ENCODE results near the gene RXRA.

RXRA gene

DNA sequence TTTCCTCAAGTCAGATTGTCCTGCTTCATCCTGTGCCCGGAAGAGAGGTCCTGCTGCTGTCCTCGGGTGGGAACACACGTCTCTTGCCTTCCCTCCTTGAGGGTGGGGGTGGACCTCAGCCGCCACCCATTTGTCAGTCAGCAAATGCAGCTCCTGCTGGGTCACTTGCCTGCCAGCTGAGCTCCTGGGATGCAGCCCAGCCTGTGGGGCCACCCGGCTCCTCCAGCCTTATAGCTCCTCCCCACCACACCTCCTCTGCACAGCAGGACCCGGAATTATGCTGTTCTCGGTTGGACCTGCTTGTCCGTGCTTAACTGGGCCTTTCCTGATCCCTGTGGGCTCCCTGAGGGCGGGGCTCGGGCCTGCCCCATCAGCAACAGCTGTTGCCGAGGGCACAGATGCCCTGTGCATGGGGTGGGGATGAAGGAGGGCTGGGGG, 52.7 kb downstream of the RXRA start:
- H3K4me1 ChIP-seq (ENCODE audit: control insufficient read depth, insufficient read depth, low read length): peaks cover 4% of the 10 kb centered on the region; the same call in 1 of the 2 replicates
- TF ChIP-seq GFI1B (tag by site-specific recombination; IDR thresholded peaks at IDR 0.05) (no peak), SETDB1 (IDR thresholded peaks at IDR 0.05; ENCODE audit: insufficient read length, low read length) (no peak), KLF1 (tag by site-specific recombination; IDR thresholded peaks at IDR 0.05) (peak; percentile 78), ZIC2 (tag by site-specific recombination; IDR thresholded peaks at IDR 0.05) (peak; percentile 99), CTCF (tag by site-specific recombination; IDR thresholded peaks at IDR 0.05) (no peak), ZNF626 (tag by site-specific recombination; IDR thresholded peaks at IDR 0.05) (no peak), ZNF768 (tag by site-specific recombination; IDR thresholded peaks at IDR 0.05) (no peak), RBAK (tag by site-specific recombination; IDR thresholded peaks at IDR 0.05) (no peak), ZNF202 (tag by site-specific recombination; IDR thresholded peaks at IDR 0.05; ENCODE audit: borderline replicate concordance) (no peak), ZFP37 (tag by site-specific recombination; IDR thresholded peaks at IDR 0.05) (no peak), ZNF19 (tag by site-specific recombination; IDR thresholded peaks at IDR 0.05; ENCODE audit: low read depth) (no peak), ZNF624 (tag by site-specific recombination; IDR thresholded peaks at IDR 0.05) (no peak), ZXDB (tag by site-specific recombination; IDR thresholded peaks at IDR 0.05) (no peak), GLIS2 (tag by site-specific recombination; IDR thresholded peaks at IDR 0.05) (0 out of 2 replicates have a peak, but pooled peaks have one; percentile 19), IKZF3 (tag by site-specific recombination; IDR thresholded peaks at IDR 0.05) (peak; percentile 53; the same call in 1 of the 2 replicates), ZNF23 (tag by site-specific recombination; IDR thresholded peaks at IDR 0.05; ENCODE audit: borderline replicate concordance) (no peak), ZNF791 (tag by site-specific recombination; IDR thresholded peaks at IDR 0.05) (no peak)
- TF ChIP-seq, protein P1, sequence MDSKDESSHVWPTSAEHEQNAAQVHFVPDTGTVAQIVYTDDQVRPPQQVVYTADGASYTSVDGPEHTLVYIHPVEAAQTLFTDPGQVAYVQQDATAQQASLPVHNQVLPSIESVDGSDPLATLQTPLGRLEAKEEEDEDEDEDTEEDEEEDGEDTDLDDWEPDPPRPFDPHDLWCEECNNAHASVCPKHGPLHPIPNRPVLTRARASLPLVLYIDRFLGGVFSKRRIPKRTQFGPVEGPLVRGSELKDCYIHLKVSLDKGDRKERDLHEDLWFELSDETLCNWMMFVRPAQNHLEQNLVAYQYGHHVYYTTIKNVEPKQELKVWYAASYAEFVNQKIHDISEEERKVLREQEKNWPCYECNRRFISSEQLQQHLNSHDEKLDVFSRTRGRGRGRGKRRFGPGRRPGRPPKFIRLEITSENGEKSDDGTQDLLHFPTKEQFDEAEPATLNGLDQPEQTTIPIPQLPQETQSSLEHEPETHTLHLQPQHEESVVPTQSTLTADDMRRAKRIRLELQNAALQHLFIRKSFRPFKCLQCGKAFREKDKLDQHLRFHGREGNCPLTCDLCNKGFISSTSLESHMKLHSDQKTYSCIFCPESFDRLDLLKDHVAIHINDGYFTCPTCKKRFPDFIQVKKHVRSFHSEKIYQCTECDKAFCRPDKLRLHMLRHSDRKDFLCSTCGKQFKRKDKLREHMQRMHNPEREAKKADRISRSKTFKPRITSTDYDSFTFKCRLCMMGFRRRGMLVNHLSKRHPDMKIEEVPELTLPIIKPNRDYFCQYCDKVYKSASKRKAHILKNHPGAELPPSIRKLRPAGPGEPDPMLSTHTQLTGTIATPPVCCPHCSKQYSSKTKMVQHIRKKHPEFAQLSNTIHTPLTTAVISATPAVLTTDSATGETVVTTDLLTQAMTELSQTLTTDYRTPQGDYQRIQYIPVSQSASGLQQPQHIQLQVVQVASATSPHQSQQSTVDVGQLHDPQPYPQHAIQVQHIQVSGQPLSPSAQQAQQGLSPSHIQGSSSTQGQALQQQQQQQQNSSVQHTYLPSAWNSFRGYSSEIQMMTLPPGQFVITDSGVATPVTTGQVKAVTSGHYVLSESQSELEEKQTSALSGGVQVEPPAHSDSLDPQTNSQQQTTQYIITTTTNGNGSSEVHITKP (tag by site-specific recombination; IDR thresholded peaks at IDR 0.05): no peak
- TF ChIP-seq, protein P2, sequence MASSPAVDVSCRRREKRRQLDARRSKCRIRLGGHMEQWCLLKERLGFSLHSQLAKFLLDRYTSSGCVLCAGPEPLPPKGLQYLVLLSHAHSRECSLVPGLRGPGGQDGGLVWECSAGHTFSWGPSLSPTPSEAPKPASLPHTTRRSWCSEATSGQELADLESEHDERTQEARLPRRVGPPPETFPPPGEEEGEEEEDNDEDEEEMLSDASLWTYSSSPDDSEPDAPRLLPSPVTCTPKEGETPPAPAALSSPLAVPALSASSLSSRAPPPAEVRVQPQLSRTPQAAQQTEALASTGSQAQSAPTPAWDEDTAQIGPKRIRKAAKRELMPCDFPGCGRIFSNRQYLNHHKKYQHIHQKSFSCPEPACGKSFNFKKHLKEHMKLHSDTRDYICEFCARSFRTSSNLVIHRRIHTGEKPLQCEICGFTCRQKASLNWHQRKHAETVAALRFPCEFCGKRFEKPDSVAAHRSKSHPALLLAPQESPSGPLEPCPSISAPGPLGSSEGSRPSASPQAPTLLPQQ (tag by site-specific recombination; IDR thresholded peaks at IDR 0.05): peak; percentile 97
- TF ChIP-seq, protein P3, sequence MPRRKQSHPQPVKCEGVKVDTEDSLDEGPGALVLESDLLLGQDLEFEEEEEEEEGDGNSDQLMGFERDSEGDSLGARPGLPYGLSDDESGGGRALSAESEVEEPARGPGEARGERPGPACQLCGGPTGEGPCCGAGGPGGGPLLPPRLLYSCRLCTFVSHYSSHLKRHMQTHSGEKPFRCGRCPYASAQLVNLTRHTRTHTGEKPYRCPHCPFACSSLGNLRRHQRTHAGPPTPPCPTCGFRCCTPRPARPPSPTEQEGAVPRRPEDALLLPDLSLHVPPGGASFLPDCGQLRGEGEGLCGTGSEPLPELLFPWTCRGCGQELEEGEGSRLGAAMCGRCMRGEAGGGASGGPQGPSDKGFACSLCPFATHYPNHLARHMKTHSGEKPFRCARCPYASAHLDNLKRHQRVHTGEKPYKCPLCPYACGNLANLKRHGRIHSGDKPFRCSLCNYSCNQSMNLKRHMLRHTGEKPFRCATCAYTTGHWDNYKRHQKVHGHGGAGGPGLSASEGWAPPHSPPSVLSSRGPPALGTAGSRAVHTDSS (tag by site-specific recombination; IDR thresholded peaks at IDR 0.05): no peak
- TF ChIP-seq, protein P4, sequence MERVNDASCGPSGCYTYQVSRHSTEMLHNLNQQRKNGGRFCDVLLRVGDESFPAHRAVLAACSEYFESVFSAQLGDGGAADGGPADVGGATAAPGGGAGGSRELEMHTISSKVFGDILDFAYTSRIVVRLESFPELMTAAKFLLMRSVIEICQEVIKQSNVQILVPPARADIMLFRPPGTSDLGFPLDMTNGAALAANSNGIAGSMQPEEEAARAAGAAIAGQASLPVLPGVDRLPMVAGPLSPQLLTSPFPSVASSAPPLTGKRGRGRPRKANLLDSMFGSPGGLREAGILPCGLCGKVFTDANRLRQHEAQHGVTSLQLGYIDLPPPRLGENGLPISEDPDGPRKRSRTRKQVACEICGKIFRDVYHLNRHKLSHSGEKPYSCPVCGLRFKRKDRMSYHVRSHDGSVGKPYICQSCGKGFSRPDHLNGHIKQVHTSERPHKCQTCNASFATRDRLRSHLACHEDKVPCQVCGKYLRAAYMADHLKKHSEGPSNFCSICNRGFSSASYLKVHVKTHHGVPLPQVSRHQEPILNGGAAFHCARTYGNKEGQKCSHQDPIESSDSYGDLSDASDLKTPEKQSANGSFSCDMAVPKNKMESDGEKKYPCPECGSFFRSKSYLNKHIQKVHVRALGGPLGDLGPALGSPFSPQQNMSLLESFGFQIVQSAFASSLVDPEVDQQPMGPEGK (tag by site-specific recombination; IDR thresholded peaks at IDR 0.05): peak; percentile 51; the same call in 1 of the 2 replicates
- TF ChIP-seq, protein P5, sequence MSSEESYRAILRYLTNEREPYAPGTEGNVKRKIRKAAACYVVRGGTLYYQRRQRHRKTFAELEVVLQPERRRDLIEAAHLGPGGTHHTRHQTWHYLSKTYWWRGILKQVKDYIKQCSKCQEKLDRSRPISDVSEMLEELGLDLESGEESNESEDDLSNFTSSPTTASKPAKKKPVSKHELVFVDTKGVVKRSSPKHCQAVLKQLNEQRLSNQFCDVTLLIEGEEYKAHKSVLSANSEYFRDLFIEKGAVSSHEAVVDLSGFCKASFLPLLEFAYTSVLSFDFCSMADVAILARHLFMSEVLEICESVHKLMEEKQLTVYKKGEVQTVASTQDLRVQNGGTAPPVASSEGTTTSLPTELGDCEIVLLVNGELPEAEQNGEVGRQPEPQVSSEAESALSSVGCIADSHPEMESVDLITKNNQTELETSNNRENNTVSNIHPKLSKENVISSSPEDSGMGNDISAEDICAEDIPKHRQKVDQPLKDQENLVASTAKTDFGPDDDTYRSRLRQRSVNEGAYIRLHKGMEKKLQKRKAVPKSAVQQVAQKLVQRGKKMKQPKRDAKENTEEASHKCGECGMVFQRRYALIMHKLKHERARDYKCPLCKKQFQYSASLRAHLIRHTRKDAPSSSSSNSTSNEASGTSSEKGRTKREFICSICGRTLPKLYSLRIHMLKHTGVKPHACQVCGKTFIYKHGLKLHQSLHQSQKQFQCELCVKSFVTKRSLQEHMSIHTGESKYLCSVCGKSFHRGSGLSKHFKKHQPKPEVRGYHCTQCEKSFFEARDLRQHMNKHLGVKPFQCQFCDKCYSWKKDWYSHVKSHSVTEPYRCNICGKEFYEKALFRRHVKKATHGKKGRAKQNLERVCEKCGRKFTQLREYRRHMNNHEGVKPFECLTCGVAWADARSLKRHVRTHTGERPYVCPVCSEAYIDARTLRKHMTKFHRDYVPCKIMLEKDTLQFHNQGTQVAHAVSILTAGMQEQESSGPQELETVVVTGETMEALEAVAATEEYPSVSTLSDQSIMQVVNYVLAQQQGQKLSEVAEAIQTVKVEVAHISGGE (tag by site-specific recombination; conservative IDR thresholded peaks at IDR 0.05; ENCODE audit: low read depth): no peak

More for the DNA sequence above, 52.7 kb downstream of the RXRA start:
- Histone ChIP-seq H3K27ac (ENCODE audit: extremely low read depth, low read depth, low read length) (no peak overlapping the region), H3K9me3 (ENCODE audit: control insufficient read depth, insufficient read depth, low read depth, low read length) (no peaks in the 10 kb centered on the region), H3K36me3 (ENCODE audit: control insufficient read depth in 2 of 2, insufficient read depth in 1 of 2, low read length in 2 of 2) (no peaks in the 10 kb centered on the region), H3K4me3 (ENCODE audit: low read depth, low read length) (no peak overlapping the region)
- POLR2A ChIA-PET: interaction anchor here (0.9 to 1.0 kb wide), 2 partner anchors 9 to 39 kb away, joined by 3 read pairs; no protein-coding TSS in a partner anchor
- CTCF ChIA-PET: interaction anchor here (1.3 to 2.1 kb wide), 3 partner anchors 11 to 208 kb away, joined by 3 to 7 read pairs (median 5); no protein-coding TSS in a partner anchor

Measured in HEK293 (cell line).